SJSA1 (cell line): ENCODE data around the gene CDK10. TPM values are rescaled to one million over a fixed set of nuclear protein-coding genes. Genes with fewer than 3 reads are reported as not detected.
A peak's percentile ranks its signal among the peaks of the same experiment; 100 is the strongest.
"Not testable (repeated sequence)": the region's sequence is repeated elsewhere in the genome, so short reads cannot be mapped to it uniquely, and the experiment has no call there.

Experiments used
- DNase-seq, 2 experiments: peaks; one replicate each; pipeline ENCODE4 v3.0.0-alpha.2; 2015 to 2020; ENCODE audit warnings: low spot score in 2 of 2, low read depth in 1 of 2
- H3K27ac ChIP-seq: fragments of 250-450 bp; sonication (Bioruptor Pico); 2 replicates; pipeline ENCODE4 v1.5.1; 2020; ENCODE audit warnings: mild to moderate bottlenecking, moderate library complexity
- H3K27me3 ChIP-seq: fragments of 250-450 bp; sonication (Bioruptor Pico); replicated peaks from 2 replicates; pipeline ENCODE4 v1.5.1; 2020; ENCODE audit warnings: mild to moderate bottlenecking, moderate library complexity
- H3K36me3 ChIP-seq: fragments of 250-450 bp; sonication (Bioruptor Pico); 2 replicates; pipeline ENCODE4 v1.5.1; 2020; ENCODE audit warnings: mild to moderate bottlenecking
- H3K4me1 ChIP-seq: fragments of 250-450 bp; sonication (Bioruptor Pico); replicated peaks from 2 replicates; pipeline ENCODE4 v1.6.1; 2021; ENCODE audit warnings: mild to moderate bottlenecking
- H3K4me3 ChIP-seq: fragments of 250-450 bp; sonication (Bioruptor Pico); 2 replicates; pipeline ENCODE4 v1.5.1; 2020; ENCODE audit warnings: mild to moderate bottlenecking
- H3K9me3 ChIP-seq: fragments of 250-450 bp; sonication (Bioruptor Pico); replicated peaks from 2 replicates; pipeline ENCODE4 v1.5.1; 2020; ENCODE audit warnings: mild to moderate bottlenecking
- total RNA-seq: library from RNA; depleted of rRNA; stranded (reverse); fragments of >200 nt; shearing (Covaris generic); gene quantifications from 2 replicates; pipeline ENCODE4 v1.2.3, GENCODE V29; 2014

CDK10 gene
- total RNA-seq, 1 experiment from 2014 or later, result 26.8 TPM

- H3K27me3 ChIP-seq, DNase-seq, H3K9me3 ChIP-seq, H3K4me1 ChIP-seq, H3K27ac ChIP-seq, H3K4me3 ChIP-seq: not testable (repeated sequence)
- peaks cover 66% of the 10 kb centered on the region for H3K36me3 ChIP-seq
Measured at GRCh38 chr16:89694784-89695085, 8.2 kb downstream of the CDK10 start.

DNA sequence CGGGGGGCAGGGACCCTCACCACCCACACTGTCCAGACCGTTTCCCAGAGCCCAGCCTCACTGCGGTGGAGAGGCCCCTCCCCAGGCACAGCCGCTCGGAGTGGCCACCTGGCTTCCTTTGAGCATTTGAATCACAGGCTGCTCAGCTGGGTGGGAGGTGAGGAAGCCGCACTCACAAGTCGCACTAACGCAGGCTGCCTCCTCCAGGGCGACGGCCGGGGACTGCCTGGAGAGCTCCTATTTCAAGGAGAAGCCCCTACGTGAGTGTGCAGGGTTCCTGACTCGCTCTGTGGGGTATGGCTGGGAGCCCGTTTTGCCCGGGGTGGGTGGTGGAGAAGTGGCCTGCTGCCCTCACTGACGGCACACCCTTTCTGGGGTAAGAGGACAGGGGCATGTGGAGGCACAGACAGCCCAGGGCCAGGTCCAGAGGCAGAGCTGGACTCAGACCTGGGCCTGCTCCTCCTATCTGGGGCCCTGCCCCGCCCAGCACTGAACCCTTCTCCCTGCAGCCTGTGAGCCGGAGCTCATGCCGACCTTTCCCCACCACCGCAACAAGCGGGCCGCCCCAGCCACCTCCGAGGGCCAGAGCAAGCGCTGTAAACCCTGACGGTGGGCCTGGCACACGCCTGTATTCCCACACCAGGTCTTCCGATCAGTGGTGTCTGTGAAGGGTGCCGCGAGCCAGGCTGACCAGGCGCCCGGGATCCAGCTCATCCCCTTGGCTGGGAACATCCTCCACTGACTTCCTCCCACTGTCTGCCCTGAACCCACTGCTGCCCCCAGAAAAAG is 8.8 kb downstream of the CDK10 start:
- H3K9me3 ChIP-seq, result no peaks in the 10 kb centered on the region
- H3K4me1 ChIP-seq, result peaks cover 6% of the 10 kb centered on the region
- H3K4me3 ChIP-seq, result no peak overlapping the region
- H3K27me3 ChIP-seq, result no peaks in the 10 kb centered on the region
- no peak overlapping the region for H3K27ac ChIP-seq
- no peak for DNase-seq
- H3K36me3 ChIP-seq, result peaks cover 61% of the 10 kb centered on the region

DNA sequence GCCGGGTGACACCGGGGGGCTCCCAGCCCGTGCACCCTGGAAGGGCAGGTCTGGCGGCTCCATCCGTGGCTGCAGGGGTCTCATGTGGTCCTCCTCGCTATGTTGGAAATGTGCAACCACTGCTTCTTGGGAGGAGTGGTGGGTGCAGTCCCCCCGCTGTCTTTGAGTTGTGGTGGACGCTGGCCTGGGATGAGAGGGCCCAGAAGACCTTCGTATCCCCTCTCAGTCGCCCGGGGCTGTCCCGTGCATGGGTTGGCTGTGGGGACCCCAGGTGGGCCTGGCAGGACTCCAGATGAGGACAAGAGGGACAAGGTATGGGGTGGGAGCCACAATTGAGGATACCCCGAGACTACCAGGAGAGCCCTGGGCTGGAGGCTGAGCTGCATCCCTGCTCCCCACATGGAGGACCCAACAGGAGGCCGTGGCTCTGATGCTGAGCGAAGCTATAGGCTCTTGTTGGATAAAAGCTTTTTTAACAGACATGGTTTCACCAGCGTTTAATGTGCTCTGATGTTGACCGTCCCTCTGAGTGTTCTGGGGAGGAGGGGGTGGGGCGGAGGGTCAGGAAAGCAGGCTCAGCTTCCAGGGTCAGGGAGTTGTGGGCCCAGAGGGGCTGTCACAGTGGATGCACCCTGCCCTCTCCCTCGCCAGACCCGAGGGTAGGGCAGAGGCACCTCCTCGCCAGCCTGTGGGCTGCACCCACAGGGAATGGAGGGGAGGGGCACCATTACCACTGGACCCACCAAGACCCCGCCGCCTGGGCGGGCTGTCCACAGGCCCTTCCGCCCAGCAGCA is 9.6 kb downstream of the CDK10 start:
- H3K36me3 ChIP-seq, result peaks cover 58% of the 10 kb centered on the region
- peaks cover 14% of the 10 kb centered on the region for H3K4me1 ChIP-seq
- no peaks in the 10 kb centered on the region for H3K27me3 ChIP-seq
- H3K4me3 ChIP-seq, result no peak overlapping the region
- no peak for DNase-seq
- no peak overlapping the region for H3K27ac ChIP-seq
- no peaks in the 10 kb centered on the region for H3K9me3 ChIP-seq

GRCh38 chr16:89696670-89697128 is 10.2 kb downstream of the CDK10 start:
- Histone ChIP-seq H3K36me3 (peaks cover 51% of the 10 kb centered on the region), H3K9me3 (no peaks in the 10 kb centered on the region), H3K27ac (no peak overlapping the region), H3K4me1 (peaks cover 16% of the 10 kb centered on the region), H3K27me3 (no peaks in the 10 kb centered on the region), H3K4me3 (no peak overlapping the region)
- no peak for DNase-seq

DNA sequence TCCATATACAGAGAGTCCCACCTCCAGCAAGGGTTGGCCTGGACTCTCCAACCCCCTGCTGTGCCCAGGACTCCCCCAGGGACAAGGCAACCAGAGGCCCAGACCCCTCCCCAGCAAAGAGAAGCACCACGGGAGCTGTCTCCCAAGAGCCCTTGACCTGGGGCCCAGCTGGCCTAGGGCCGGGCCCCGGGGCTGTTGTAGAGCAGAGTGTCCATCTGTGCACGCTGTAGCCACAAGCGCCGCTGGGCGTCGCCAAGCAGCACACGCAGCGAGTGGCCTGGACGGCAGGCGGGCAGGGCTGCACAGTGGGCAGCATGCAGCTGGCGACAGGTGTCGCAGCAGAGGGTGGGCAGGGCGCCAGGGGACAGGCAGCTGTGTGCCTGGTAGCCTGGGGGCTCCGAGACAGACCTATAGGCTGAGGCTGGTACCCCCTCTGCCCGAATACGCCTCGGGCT is 10.7 kb downstream of the CDK10 start:
- Histone ChIP-seq H3K27me3 (no peaks in the 10 kb centered on the region), H3K4me1 (peaks cover 21% of the 10 kb centered on the region)

DNA sequence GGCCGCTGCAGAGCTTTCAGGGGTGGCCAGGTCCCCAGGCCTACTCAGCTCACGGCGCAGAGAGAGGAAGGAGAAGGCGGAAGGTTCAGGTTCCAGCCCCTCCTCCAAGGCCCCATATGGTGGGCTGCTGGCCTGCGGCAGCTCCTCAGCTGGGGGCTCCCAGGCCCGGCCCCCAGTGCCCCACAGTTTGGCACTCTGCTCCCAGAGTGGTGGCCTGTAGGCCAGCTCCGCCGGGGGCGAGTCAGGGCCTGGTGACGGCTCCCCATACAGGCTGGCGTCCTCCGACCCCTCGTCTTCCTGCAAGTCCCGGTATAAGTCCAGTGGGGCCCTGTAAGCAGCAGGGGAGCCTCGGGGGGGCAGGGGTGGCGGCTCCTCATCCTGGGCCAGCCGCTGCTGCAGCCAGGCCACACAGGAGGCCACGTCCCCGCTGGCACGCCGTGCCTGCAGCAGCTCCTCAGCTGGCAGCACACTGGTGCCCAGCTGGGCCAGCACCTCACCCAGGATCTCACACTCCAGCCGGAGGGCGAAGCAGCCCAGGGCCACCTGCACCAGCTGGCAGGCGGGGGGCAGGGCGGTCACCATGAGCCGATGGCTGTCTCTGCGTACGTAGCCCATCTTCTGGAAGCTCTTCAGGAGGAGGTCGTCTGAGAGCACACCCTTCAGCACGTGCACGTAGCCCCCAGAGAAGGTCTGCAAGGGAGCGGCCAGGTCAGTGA is 11.3 kb downstream of the CDK10 start:
- Histone ChIP-seq H3K36me3 (peaks cover 43% of the 10 kb centered on the region), H3K9me3 (no peaks in the 10 kb centered on the region), H3K4me3 (no peak overlapping the region), H3K4me1 (peaks cover 21% of the 10 kb centered on the region), H3K27ac (no peak overlapping the region), H3K27me3 (no peaks in the 10 kb centered on the region)
- DNase-seq, result no peak

More for the DNA sequence above, 10.7 kb downstream of the CDK10 start:
- DNase-seq, result no peak
- Histone ChIP-seq H3K36me3 (peaks cover 46% of the 10 kb centered on the region), H3K27ac (no peak overlapping the region), H3K4me3 (no peak overlapping the region), H3K9me3 (no peaks in the 10 kb centered on the region)

- not testable (repeated sequence) for DNase-seq, H3K9me3 ChIP-seq, H3K4me3 ChIP-seq, H3K27me3 ChIP-seq, H3K27ac ChIP-seq
- peaks cover 21% of the 10 kb centered on the region for H3K4me1 ChIP-seq
- H3K36me3 ChIP-seq, result peaks cover 36% of the 10 kb centered on the region
Measured at GRCh38 chr16:89698717-89699116, 12.2 kb downstream of the CDK10 start.

- Histone ChIP-seq H3K36me3 (peaks cover 28% of the 10 kb centered on the region), H3K4me1 (peaks cover 21% of the 10 kb centered on the region)
- not testable (repeated sequence) for H3K4me3 ChIP-seq, DNase-seq, H3K27me3 ChIP-seq, H3K9me3 ChIP-seq, H3K27ac ChIP-seq
Measured at GRCh38 chr16:89699629-89700099, 13.2 kb downstream of the CDK10 start.

DNA sequence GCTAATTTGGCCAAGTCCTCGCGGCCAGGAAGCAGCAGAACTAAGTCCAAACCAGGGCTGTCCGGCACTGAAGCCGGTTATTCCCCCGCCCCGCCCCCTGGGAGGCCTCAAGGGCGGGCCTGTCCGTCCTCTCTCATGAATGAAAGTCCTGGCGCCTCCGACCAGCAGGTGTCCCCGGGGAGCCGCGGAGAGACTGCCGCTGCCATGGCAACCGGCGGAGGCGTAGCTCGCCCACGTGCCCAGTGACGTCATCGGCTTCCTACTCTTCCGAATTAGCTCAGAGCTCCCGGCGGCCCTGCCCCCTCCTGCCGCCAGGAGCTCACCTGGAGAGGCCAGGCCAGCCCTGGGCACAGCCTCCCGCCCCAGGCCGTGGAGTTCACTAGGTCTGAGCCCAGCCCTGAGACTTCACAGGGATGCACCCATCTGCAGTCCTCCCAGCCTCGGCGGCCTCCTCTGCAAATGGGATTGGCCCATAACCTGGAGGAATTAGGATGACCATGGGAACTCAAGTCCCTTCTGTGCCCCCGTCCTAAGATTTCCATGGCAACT is 13.7 kb downstream of the CDK10 start:
- no peaks in the 10 kb centered on the region for H3K27me3 ChIP-seq
- no peak overlapping the region for H3K27ac ChIP-seq
- DNase-seq, result peak; percentile 94 to 99
- peaks cover 21% of the 10 kb centered on the region for H3K4me1 ChIP-seq
- H3K36me3 ChIP-seq, result peaks cover 24% of the 10 kb centered on the region
- no peaks in the 10 kb centered on the region for H3K9me3 ChIP-seq
- H3K4me3 ChIP-seq, result peak overlapping the region; percentile 55

DNA sequence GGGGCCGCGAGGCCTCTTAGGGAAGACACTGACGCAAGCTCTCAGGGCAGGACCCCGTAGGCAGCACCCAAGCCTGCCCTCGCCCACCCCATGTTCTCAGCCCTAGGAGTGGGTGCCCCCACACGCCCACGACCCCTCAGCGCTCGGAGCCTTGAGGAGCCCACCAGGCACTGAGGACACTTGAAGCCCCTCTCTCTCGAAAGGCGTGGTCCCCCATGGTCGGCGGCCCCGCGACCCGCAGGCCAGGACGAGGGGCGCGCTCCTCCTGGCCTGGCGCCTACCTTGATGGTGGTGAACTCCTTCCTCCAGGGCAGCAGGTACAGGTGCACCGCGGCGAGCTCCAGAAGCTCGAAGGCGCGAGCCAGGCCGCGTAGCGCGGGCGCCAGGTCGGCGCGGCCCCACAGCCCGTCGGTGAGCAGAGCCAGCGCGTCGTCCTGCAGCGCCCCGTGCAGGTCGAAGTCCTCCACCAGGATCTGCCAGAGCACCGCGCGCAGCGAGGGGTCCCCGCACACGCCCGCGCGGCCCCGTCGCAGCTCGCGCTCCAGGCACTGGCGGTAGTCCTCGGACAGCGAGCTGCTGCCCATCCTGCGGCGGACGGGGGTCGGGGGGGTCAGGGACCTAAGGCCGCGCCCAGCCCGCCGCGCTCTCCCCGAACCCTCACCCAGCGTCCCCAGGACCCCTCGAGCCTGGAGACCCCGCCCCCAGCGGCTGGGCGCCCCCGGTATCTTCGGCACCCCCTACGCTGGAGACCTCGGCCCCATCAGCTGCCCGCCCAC is 14.3 kb downstream of the CDK10 start:
- Histone ChIP-seq H3K36me3 (peaks cover 17% of the 10 kb centered on the region), H3K9me3 (no peaks in the 10 kb centered on the region), H3K4me1 (peaks cover 24% of the 10 kb centered on the region), H3K27ac (no peak overlapping the region), H3K27me3 (no peaks in the 10 kb centered on the region), H3K4me3 (peak overlapping the region; percentile 55)
- peak in 1 of 2 experiments; percentile 39 for DNase-seq

GRCh38 chr16:89701425-89702406 is 15.2 kb downstream of the CDK10 start, which contains the start of gene SPATA2L:
Gene SPATA2L, minus strand, starts transcription at chr16:89701705. Its CDS starts 473 bp downstream, at chr16:89701232.
- Histone ChIP-seq H3K36me3 (peaks cover 12% of the 10 kb centered on the region; the same call in 1 of the 2 replicates), H3K27ac (no peak within 1 kb of the TSS), H3K4me1 (peaks cover 29% of the 10 kb centered on the region), H3K4me3 (peak within 1 kb of the TSS; percentile 55), H3K9me3 (no peaks in the 10 kb centered on the region), H3K27me3 (no peaks in the 10 kb centered on the region)
- DNase-seq, result peak; percentile 82 to 83

- Histone ChIP-seq H3K36me3 (0 out of 2 replicates have a peak, but pooled peaks cover 5% of the 10 kb centered on the region), H3K27ac (no peak overlapping the region), H3K4me1 (peaks cover 29% of the 10 kb centered on the region), H3K9me3 (no peaks in the 10 kb centered on the region), H3K4me3 (no peak overlapping the region), H3K27me3 (no peaks in the 10 kb centered on the region)
- no peak for DNase-seq
Measured at GRCh38 chr16:89704281-89704680, 17.8 kb downstream of the CDK10 start.
